Measurements from ENCODE around the gene GALNT7. TPM values are rescaled to one million over a fixed set of nuclear protein-coding genes. Genes with fewer than 3 reads are reported as not detected.

Gene GALNT7
- total RNA-seq, 2 donors from 2014 or later = 12.5 to 13.7 TPM

GRCh38 chr4:173330590-173330989, 162.0 kb downstream of the GALNT7 start:
- Mint-ChIP-seq H3K27me3 (no peaks in the 10 kb centered on the region), H3K4me1 (peaks cover 30% of the 10 kb centered on the region), H3K36me3 (ENCODE audit: low read depth) (peaks cover 7% of the 10 kb centered on the region), H3K27ac (no peak overlapping the region), H3K4me3 (no peak overlapping the region)
- H3K9me3 ChIP-seq (ENCODE audit: control insufficient read depth, low read length, poor library complexity, severe bottlenecking) = no peaks in the 10 kb centered on the region
- DNase-seq = no peak
- no peak for ATAC-seq

DNA sequence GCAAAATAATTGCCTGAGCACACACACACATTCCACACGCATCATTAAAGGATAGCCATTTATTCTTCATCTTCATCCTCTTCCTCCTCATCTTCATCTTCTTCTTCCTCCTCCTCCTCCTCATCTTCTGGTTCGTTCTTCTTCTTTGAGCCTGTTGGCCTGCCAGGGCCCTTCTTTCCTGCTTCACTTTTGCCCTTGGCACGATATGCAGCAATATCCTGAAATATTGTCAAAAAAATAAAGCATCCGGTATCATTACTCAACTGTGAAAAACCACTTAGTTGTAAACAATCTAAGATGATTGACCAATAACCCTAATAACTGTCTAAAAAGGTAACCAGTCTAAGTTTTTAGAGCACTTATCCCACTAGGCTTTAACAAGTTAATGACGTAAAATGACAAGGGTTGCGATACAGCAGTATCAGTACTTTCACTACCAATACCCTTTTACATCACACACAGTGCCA, 163.4 kb downstream of the GALNT7 start:
- ATAC-seq = no peak
- H3K4me1 Mint-ChIP-seq = peaks cover 31% of the 10 kb centered on the region
- DNase-seq = no peak
- peaks cover 7% of the 10 kb centered on the region for H3K27me3 Mint-ChIP-seq
- H3K4me3 Mint-ChIP-seq = peak overlapping the region; percentile 100
- no peaks in the 10 kb centered on the region for H3K9me3 ChIP-seq (ENCODE audit: control insufficient read depth, low read length, poor library complexity, severe bottlenecking)
- peaks cover 7% of the 10 kb centered on the region for H3K36me3 Mint-ChIP-seq (ENCODE audit: low read depth)
- peak overlapping the region; percentile 97 for H3K27ac Mint-ChIP-seq

- Mint-ChIP-seq H3K4me1 (peaks cover 31% of the 10 kb centered on the region), H3K27me3 (peaks cover 12% of the 10 kb centered on the region), H3K36me3 (ENCODE audit: low read depth) (peaks cover 7% of the 10 kb centered on the region), H3K4me3 (peak overlapping the region; percentile 100), H3K27ac (peak overlapping the region; percentile 97)
- ATAC-seq = no peak
- H3K9me3 ChIP-seq (ENCODE audit: control insufficient read depth, low read length, poor library complexity, severe bottlenecking) = no peaks in the 10 kb centered on the region
- DNase-seq = no peak
These were observed 164.5 kb downstream of the GALNT7 start for GRCh38 chr4:173332963-173333657.

- Mint-ChIP-seq H3K36me3 (ENCODE audit: low read depth) (peaks cover 7% of the 10 kb centered on the region), H3K27me3 (peaks cover 12% of the 10 kb centered on the region), H3K27ac (peak overlapping the region; percentile 97), H3K4me1 (peaks cover 31% of the 10 kb centered on the region), H3K4me3 (peak overlapping the region; percentile 100)
- no peaks in the 10 kb centered on the region for H3K9me3 ChIP-seq (ENCODE audit: control insufficient read depth, low read length, poor library complexity, severe bottlenecking)
- DNase-seq = peak in 2 of 3 donors; percentile 45 to 52
- peak; percentile 1 for ATAC-seq
These were observed 165.1 kb downstream of the GALNT7 start for GRCh38 chr4:173333658-173334084.

GRCh38 chr4:173334085-173334890, 165.7 kb downstream of the GALNT7 start, which contains the start of gene HMGB2:
HMGB2 (minus strand) TSS chr4:173334358; CDS start chr4:173333649, 709 bp downstream.
- Mint-ChIP-seq H3K36me3 (ENCODE audit: low read depth) (peaks cover 7% of the 10 kb centered on the region), H3K27me3 (peaks cover 12% of the 10 kb centered on the region), H3K4me3 (peak within 1 kb of the TSS; percentile 100), H3K4me1 (peaks cover 31% of the 10 kb centered on the region), H3K27ac (peak within 1 kb of the TSS; percentile 97)
- DNase-seq (peak; percentile 94 to 99 (median 98)), ATAC-seq (peak; percentile 95)
- no peaks in the 10 kb centered on the region for H3K9me3 ChIP-seq (ENCODE audit: control insufficient read depth, low read length, poor library complexity, severe bottlenecking)

GRCh38 chr4:173334891-173335752, 166.5 kb downstream of the GALNT7 start:
- DNase-seq (peak in 2 of 3 donors; percentile 27 to 36), ATAC-seq (peak; percentile 32)
- Mint-ChIP-seq H3K27me3 (peaks cover 12% of the 10 kb centered on the region), H3K27ac (peak overlapping the region; percentile 97), H3K4me3 (peak overlapping the region; percentile 100), H3K4me1 (peaks cover 31% of the 10 kb centered on the region), H3K36me3 (ENCODE audit: low read depth) (peaks cover 7% of the 10 kb centered on the region)
- no peaks in the 10 kb centered on the region for H3K9me3 ChIP-seq (ENCODE audit: control insufficient read depth, low read length, poor library complexity, severe bottlenecking)

GRCh38 chr4:173337463-173337862, 168.9 kb downstream of the GALNT7 start:
- Mint-ChIP-seq H3K27me3 (peaks cover 12% of the 10 kb centered on the region), H3K27ac (no peak overlapping the region), H3K36me3 (ENCODE audit: low read depth) (peaks cover 3% of the 10 kb centered on the region), H3K4me3 (no peak overlapping the region), H3K4me1 (peaks cover 20% of the 10 kb centered on the region)
- DNase-seq (no peak), ATAC-seq (no peak)
- H3K9me3 ChIP-seq (ENCODE audit: control insufficient read depth, low read length, poor library complexity, severe bottlenecking) = no peaks in the 10 kb centered on the region

DNA sequence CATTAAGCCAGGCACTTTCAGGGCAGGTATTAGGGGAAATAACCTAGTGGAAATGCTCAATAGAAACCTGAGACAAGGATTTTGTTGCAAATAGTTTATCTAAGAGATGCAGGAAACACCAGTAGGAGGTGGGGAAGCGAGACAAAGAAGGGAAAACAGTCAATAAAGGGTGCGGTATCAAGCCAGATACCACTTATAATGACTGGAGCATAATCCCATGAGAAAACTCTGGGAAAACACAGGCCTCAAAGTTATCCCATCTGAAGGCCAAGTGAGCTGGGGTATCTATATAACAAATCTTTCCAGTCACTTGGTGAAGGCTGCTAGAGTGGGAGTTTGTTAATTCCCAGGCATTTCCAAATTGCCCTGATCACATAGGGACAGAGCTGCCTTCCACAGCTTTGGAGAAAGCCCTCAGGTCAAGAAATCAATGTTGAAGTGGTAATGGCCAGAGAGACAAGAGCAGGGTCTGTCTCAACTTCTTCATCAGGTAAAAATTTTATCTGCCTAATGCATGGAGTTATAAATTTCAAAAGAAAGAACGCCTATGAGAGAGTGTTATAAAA, 175.3 kb downstream of the GALNT7 start:
- ATAC-seq = no peak
- no peak for DNase-seq

DNA sequence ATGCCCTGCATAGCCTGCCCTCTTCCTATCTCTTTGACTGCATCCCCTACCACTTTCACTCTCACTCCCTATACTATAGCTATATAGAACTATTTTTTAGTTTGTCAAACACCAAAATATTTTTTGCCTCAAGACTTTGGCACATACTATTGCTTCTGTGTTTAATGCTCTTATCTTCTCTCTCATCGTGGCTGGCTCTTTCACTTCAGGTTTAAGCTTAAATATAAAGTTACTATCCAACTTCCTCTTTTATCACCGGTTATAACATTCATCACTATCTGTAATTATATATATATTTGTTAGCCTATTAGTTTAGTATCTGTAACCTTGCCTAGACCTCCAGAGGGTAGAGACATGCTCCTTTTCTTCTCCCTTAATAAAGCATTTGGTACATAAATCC, 177.0 kb downstream of the GALNT7 start:
- no peaks in the 10 kb centered on the region for H3K9me3 ChIP-seq (ENCODE audit: control insufficient read depth, low read length, poor library complexity, severe bottlenecking)
- Mint-ChIP-seq H3K4me1 (no peaks in the 10 kb centered on the region), H3K27ac (no peak overlapping the region), H3K27me3 (peaks cover 10% of the 10 kb centered on the region), H3K4me3 (no peak overlapping the region), H3K36me3 (ENCODE audit: low read depth) (peaks cover 2% of the 10 kb centered on the region)
- ATAC-seq (no peak), DNase-seq (no peak)

More for the DNA sequence above, 175.3 kb downstream of the GALNT7 start:
- Mint-ChIP-seq H3K27me3 (peaks cover 10% of the 10 kb centered on the region), H3K4me1 (no peaks in the 10 kb centered on the region), H3K4me3 (no peak overlapping the region), H3K36me3 (ENCODE audit: low read depth) (peaks cover 2% of the 10 kb centered on the region), H3K27ac (no peak overlapping the region)
- H3K9me3 ChIP-seq (ENCODE audit: control insufficient read depth, low read length, poor library complexity, severe bottlenecking) = no peaks in the 10 kb centered on the region

DNA sequence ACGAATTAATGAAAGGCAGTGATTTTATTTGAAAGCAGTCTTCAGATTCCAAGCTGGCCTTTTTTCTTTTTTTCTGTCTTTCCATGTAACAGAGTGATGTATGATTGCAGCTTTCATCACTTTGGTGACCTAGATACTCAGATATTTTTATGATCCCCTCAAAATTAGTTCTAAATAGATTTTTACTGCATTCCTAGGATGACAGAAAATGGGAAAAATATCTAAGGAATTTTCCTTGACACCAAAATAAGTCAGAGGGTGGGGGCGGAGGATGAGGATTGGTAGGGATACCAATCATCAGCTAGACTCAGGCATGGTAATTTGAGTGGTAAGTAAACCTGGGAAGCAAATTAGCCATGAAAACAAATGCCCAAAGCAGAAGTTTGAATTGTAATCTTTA, 177.5 kb downstream of the GALNT7 start:
- H3K27me3 Mint-ChIP-seq = peaks cover 10% of the 10 kb centered on the region
- no peak overlapping the region for H3K27ac Mint-ChIP-seq
- H3K9me3 ChIP-seq (ENCODE audit: control insufficient read depth, low read length, poor library complexity, severe bottlenecking) = no peaks in the 10 kb centered on the region
- H3K36me3 Mint-ChIP-seq (ENCODE audit: low read depth) = peaks cover 2% of the 10 kb centered on the region
- H3K4me1 Mint-ChIP-seq = no peaks in the 10 kb centered on the region
- ATAC-seq (no peak), DNase-seq (no peak)
- no peak overlapping the region for H3K4me3 Mint-ChIP-seq

DNA sequence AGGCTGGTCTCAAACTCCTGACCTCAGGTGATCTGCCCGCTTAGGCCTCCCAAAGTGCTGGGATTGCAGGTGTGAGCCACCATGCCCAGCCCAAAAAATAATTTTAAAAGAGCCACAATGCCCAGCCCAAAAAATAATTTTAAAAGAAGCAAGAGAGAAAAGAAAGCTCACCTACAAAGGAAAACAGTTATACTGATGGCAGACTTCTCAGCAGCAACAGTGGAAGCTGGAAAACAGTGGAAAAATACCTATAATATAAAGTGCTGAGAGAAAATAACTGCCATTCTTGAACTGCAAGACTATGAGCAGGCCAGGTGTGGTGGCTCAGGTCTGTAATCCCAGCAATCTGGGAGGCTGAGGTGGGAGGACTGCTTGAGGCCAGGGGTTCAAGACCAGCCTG, 178.9 kb downstream of the GALNT7 start:
- no peaks in the 10 kb centered on the region for H3K9me3 ChIP-seq (ENCODE audit: control insufficient read depth, low read length, poor library complexity, severe bottlenecking)
- Mint-ChIP-seq H3K27me3 (peaks cover 10% of the 10 kb centered on the region), H3K4me1 (no peaks in the 10 kb centered on the region), H3K27ac (no peak overlapping the region), H3K36me3 (ENCODE audit: low read depth) (peaks cover 2% of the 10 kb centered on the region), H3K4me3 (no peak overlapping the region)
- no peak for DNase-seq
- ATAC-seq = no peak

- H3K9me3 ChIP-seq (ENCODE audit: control insufficient read depth, low read length, poor library complexity, severe bottlenecking) = no peaks in the 10 kb centered on the region
- ATAC-seq = no peak
- no peak overlapping the region for H3K27ac Mint-ChIP-seq
These were observed 189.3 kb downstream of the GALNT7 start for GRCh38 chr4:173357939-173358338.

More at GRCh38 chr4:173357939-173358338, 189.3 kb downstream of the GALNT7 start:
- H3K4me3 Mint-ChIP-seq = no peak overlapping the region
- peaks cover 11% of the 10 kb centered on the region for H3K27me3 Mint-ChIP-seq
- H3K36me3 Mint-ChIP-seq (ENCODE audit: low read depth) = no peaks in the 10 kb centered on the region
- peaks cover 2% of the 10 kb centered on the region for H3K4me1 Mint-ChIP-seq
- no peak for DNase-seq
